Transverse colon (tissue), 4 donors: ENCODE data around the gene OR8A1. TPM values are rescaled to one million over a fixed set of nuclear protein-coding genes. Genes with fewer than 3 reads are reported as not detected.

Experiments used
- DNase-seq: peaks from one replicate; pipeline ENCODE4 v3.0.0-alpha.2; 2019
- H3K27ac ChIP-seq, 4 donors: fragments of 200-600 bp; sonication (generic); 2 replicates each; pipeline ENCODE4 v1.5.1; 2016 to 2018; ENCODE audit warnings: inconsistent platforms in 4 of 4
- H3K27me3 ChIP-seq: fragments of 200-600 bp; sonication (generic); 2 replicates; pipeline ENCODE4 v1.5.1; 2017; ENCODE audit warnings: inconsistent platforms
- H3K36me3 ChIP-seq, 4 donors: fragments of 200-600 bp; sonication (generic); 2 replicates each; pipeline ENCODE4 v1.5.1; 2017 to 2019; ENCODE audit warnings: inconsistent platforms in 4 of 4
- H3K4me1 ChIP-seq, 4 donors: fragments of 200-600 bp; sonication (generic); 2 replicates each; pipeline ENCODE4 v1.5.1; 2017 to 2020; ENCODE audit warnings: inconsistent platforms in 4 of 4
- H3K4me3 ChIP-seq, 4 donors: fragments of 200-600 bp; sonication (generic); 1 replicate in 1 of 4; 2 replicates in 3 of 4; pipeline versions ENCODE4 v1.5.1 to v1.6.1; 2017 to 2019; ENCODE audit warnings: inconsistent platforms in 4 of 4
- H3K9me3 ChIP-seq, 2 donors: fragments of 200-600 bp; sonication (generic); 2 replicates each; pipeline ENCODE4 v1.5.1; 2017 to 2019; ENCODE audit warnings: inconsistent platforms in 2 of 2
- EP300 ChIP-seq: sonication (generic); formaldehyde crosslinking; IDR thresholded peaks from one replicate; pipeline ENCODE4 v1.6.1; 2017; ENCODE audit warnings: antibody characterized with exemption, low read depth
- POLR2A ChIP-seq: fragments of 450-650 bp; IDR thresholded peaks from one replicate; pipeline ENCODE4 v1.6.1; 2016; ENCODE audit warnings: antibody characterized with exemption, mild to moderate bottlenecking, moderate library complexity
- POLR2AphosphoS5 ChIP-seq, 3 donors: sonication (generic); formaldehyde crosslinking; IDR thresholded peaks; one replicate each; pipeline ENCODE4 v1.6.1; 2016; ENCODE audit warnings: antibody characterized with exemption in 3 of 3
- WGBS, 2 donors: methylation state at CpG; one replicate each; pipeline ENCODE4 v1.1.5; 2018; ENCODE audit warnings: low coverage in 1 of 2; 5-methylcytosine and 5-hydroxymethylcytosine counted together
- in situ Hi-C, 4 donors: fragments of 200-750 bp; cut with MboI; loops; one replicate each; pipeline versions ENCODE4 v1.15.0 to v1.15.1; 2017; ENCODE audit warnings: low sequenced_read_pairs in 3 of 4, low pct_ligation_motif_present in 1 of 4, low pct_unique_long_range_greater_than_20kb in 1 of 4
- intact Hi-C: fragments of 100-400 bp; cut with DNase I; formaldehyde crosslinking; loops from one replicate; pipeline ENCODE4 v1.15.1; 2023; ENCODE audit warnings: low total_unique reads
- small RNA-seq, 4 donors: library from RNA; depleted of rRNA; stranded (forward); fragments of <200 nt; gene quantifications; one replicate each; pipeline ENCODE3, GENCODE V24; 2016
- total RNA-seq, 4 donors: library from RNA; depleted of rRNA; stranded (reverse); fragments of >200 nt; gene quantifications; one replicate each; pipeline ENCODE4 v1.1.0, GENCODE V29; 2016
- TF ChIP-seq, protein P1 (sequence below), 5 experiments: fragments of 200-600 bp in 3 of 5; fragments of 450-650 bp in 2 of 5; sonication (generic) in 3 of 5; IDR thresholded peaks; 1 replicate in 2 of 5; 2 replicates in 3 of 5; pipeline ENCODE4 v1.5.1; 2016 to 2017; ENCODE audit warnings: antibody characterized with exemption in 5 of 5, inconsistent platforms in 3 of 5, mild to moderate bottlenecking in 2 of 5, moderate library complexity in 1 of 5

OR8A1 gene
- total RNA-seq, 4 donors from 2014 or later: not detected

DNA sequence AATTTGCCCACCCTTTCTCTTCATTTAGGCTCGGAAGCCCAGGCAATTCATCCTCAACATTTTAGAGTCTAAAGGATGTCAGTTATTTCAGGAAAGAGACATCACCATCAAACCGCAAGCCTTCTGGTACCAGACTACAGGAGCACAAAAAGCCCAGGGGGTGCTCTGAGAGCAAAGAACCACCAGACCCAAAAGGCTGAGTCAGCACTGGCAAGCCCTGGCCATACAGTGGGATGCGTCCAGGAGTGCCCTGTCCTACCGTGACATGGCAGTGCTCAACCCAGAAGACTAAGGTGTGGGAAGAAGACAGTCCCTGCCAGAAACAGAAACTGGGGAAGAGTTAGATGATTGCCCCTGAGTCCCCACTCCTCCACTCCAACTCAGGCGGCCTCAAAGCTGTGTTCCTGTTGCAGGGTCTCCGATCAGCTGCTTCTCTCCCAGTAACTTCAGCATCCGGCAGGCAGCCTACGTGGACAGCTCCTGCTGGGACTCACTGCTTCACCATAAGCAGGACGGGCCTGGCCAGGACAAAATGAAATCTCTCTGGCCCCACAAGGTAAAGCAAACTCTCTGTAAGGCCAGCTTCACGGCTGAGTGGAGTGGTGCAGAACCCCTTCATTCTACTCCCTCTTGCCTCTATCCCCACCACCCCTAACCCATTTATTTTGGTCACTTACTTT, 42.9 kb downstream of the OR8A1 start:
- Histone ChIP-seq H3K9me3 (no peaks in the 10 kb centered on the region), H3K27me3 (peaks cover 16% of the 10 kb centered on the region), H3K27ac (no peak overlapping the region), H3K4me1 (no peaks in the 10 kb centered on the region), H3K36me3 (no peaks in the 10 kb centered on the region), H3K4me3 (no peak overlapping the region)
- WGBS, 2 donors: 78 to 80% methylated on average over 3 to 10 of the region's 10 CpGs
- TF ChIP-seq POLR2A (no peak), EP300 (no peak), POLR2AphosphoS5 (IDR thresholded peaks at IDR 0.05) (no peak)
- TF ChIP-seq, protein P1, sequence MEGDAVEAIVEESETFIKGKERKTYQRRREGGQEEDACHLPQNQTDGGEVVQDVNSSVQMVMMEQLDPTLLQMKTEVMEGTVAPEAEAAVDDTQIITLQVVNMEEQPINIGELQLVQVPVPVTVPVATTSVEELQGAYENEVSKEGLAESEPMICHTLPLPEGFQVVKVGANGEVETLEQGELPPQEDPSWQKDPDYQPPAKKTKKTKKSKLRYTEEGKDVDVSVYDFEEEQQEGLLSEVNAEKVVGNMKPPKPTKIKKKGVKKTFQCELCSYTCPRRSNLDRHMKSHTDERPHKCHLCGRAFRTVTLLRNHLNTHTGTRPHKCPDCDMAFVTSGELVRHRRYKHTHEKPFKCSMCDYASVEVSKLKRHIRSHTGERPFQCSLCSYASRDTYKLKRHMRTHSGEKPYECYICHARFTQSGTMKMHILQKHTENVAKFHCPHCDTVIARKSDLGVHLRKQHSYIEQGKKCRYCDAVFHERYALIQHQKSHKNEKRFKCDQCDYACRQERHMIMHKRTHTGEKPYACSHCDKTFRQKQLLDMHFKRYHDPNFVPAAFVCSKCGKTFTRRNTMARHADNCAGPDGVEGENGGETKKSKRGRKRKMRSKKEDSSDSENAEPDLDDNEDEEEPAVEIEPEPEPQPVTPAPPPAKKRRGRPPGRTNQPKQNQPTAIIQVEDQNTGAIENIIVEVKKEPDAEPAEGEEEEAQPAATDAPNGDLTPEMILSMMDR (IDR thresholded peaks at IDR 0.05): no peak
- intact Hi-C loops (no loop called here), in situ Hi-C loops (no loop called here)
- DNase-seq: no peak

DNA sequence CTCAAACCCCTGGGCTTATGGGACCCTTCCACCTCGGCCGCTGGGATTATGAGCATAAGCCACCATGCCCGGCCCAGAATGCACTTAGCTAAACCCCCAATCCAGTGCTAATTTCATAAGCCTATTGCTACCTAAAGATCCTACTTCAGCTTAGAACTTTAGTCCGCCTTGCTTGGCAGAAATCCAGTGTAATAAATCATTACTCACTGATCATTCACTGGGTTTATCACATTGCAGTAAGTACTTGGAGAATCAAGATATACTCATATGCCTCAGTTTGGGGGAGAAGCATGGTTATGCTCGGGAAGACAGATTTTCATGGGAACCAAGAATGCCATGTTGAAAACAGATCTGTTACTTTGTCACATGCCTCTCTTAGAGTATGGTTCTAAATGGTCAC, 49.1 kb downstream of the OR8A1 start:
- no peak for DNase-seq
- Histone ChIP-seq H3K27me3 (peaks cover 11% of the 10 kb centered on the region), H3K36me3 (no peaks in the 10 kb centered on the region), H3K4me1 (peaks cover 0 to 12% (median 11%) of the 10 kb centered on the region in 4 donors), H3K9me3 (no peaks in the 10 kb centered on the region), H3K27ac (no peak overlapping the region), H3K4me3 (no peak overlapping the region)
- intact Hi-C loops (no loop called here), in situ Hi-C loops (no loop called here)
- TF ChIP-seq POLR2AphosphoS5 (IDR thresholded peaks at IDR 0.05) (no peak), EP300 (no peak), POLR2A (no peak)
- TF ChIP-seq, protein P1 (IDR thresholded peaks at IDR 0.05): no peak
- WGBS, 2 donors: 74 to 82% methylated on average over 4 to 5 of the region's 5 CpGs

Small RNA genes within 50 kb of the gene (small RNA-seq; reads per million reads assigned to genes)
- 0 reads per million in 4 donors for gene OR8A3P

Other genes starting within 250 kb of the OR8A1 start
- not detected for gene OR8D2, start 249.8 kb upstream of the OR8A1 start, total RNA-seq
- gene OR8B2, start 185.5 kb upstream of the OR8A1 start, total RNA-seq: not detected
- not detected for gene OR8B3, start 171.0 kb upstream of the OR8A1 start, total RNA-seq
- not detected for gene OR8B4, start 145.1 kb upstream of the OR8A1 start, total RNA-seq
- not detected for gene OR8B8, start 124.3 kb upstream of the OR8A1 start, total RNA-seq
- not detected for gene OR8B12, start 26.3 kb upstream of the OR8A1 start, total RNA-seq
- under 1 TPM in 1 of 4 donors, not detected in 3; 0.41 TPM for gene PANX3, start 41.4 kb downstream of the OR8A1 start, total RNA-seq
- gene TBRG1, start 52.9 kb downstream of the OR8A1 start, total RNA-seq: 10 to 100 TPM; 19.8 to 44.0 (median 30.3) TPM
- 100 to 1,000 TPM in 1 of 4 donors, 10 to 100 TPM in 3; 38.4 to 183 (median 81.2) TPM for gene SIAE, start 103.7 kb downstream of the OR8A1 start, total RNA-seq
- 1 to 10 TPM; 1.6 to 9.0 (median 6.1) TPM for gene SPA17, start 103.9 kb downstream of the OR8A1 start, total RNA-seq
- gene NRGN, start 169.9 kb downstream of the OR8A1 start, total RNA-seq: 1 to 10 TPM in 1 of 4 donors, under 1 TPM in 1, not detected in 2; 0.96 to 1.5 TPM
- gene VSIG2, start 182.3 kb downstream of the OR8A1 start, total RNA-seq: 100 to 1,000 TPM in 3 of 4 donors, 10 to 100 TPM in 1; 91.3 to 160 (median 108) TPM
- gene ESAM, start 192.3 kb downstream of the OR8A1 start, total RNA-seq: 10 to 100 TPM in 1 of 4 donors, 1 to 10 TPM in 3; 5.8 to 10.1 (median 6.5) TPM
- 10 to 100 TPM in 2 of 4 donors, 1 to 10 TPM in 2; 8.1 to 40.0 (median 15.1) TPM for gene MSANTD2, start 230.4 kb downstream of the OR8A1 start, total RNA-seq